H1 (cell line): ENCODE results near the gene WFDC11.

Experiments
- CTCF ChIP-seq, 3 experiments: IDR thresholded peaks; 1 replicate in 2 of 3; 2 replicates in 1 of 3; pipeline versions ENCODE4 v1.5.1 to v1.6.1; 2011; ENCODE audit warnings: low read length in 3 of 3, mild to moderate bottlenecking in 3 of 3, inconsistent platforms in 2 of 3, low read depth in 1 of 3, moderate library complexity in 1 of 3; ENCODE audit not compliant: insufficient read depth in 1 of 3; ENCODE audit errors: control extremely low read depth in 1 of 3
- SP1 ChIP-seq: IDR thresholded peaks from 2 replicates; pipeline ENCODE4 v1.6.1; 2011; ENCODE audit warnings: low read depth, low read length
- TAF1 ChIP-seq: IDR thresholded peaks from 2 replicates; pipeline ENCODE4 v1.6.1; 2011; ENCODE audit warnings: mild to moderate bottlenecking, low read depth, low read length

GRCh38 chr20:45704969-45705637, 35.1 kb upstream of the WFDC11 start, which contains the start of gene WFDC10B:
- TF ChIP-seq CTCF (IDR thresholded peaks at IDR 0.05; ENCODE audit: control extremely low read depth in 1 of 3, insufficient read depth in 1 of 3, low read depth in 1 of 3, low read length in 3 of 3) (no peak), TAF1 (no peak), SP1 (no peak)
